ENCODE data around the gene IPMK.

IPMK gene

GRCh38 chr10:58254644-58255043 lies 13.1 kb downstream of the IPMK start:
- no peak for TF ChIP-seq CTCF (IDR thresholded peaks at IDR 0.05)

- no peak for TF ChIP-seq CTCF (IDR thresholded peaks at IDR 0.05)
Observed at GRCh38 chr10:58253184-58253583, 14.5 kb downstream of the IPMK start.

GRCh38 chr10:58243269-58243668 lies 24.4 kb downstream of the IPMK start:
- no peak for TF ChIP-seq CTCF (IDR thresholded peaks at IDR 0.05)

- TF ChIP-seq CTCF (IDR thresholded peaks at IDR 0.05): no peak
Observed at GRCh38 chr10:58241346-58241745, 26.3 kb downstream of the IPMK start.

GRCh38 chr10:58240531-58240930 lies 27.2 kb downstream of the IPMK start:
- TF ChIP-seq CTCF (IDR thresholded peaks at IDR 0.05): no peak

- TF ChIP-seq CTCF (IDR thresholded peaks at IDR 0.05): no peak
Observed at GRCh38 chr10:58239561-58240169, 28.0 kb downstream of the IPMK start.

GRCh38 chr10:58237014-58237834 lies 30.5 kb downstream of the IPMK start:
- TF ChIP-seq CTCF (IDR thresholded peaks at IDR 0.05): no peak

Data from LNCAP (cell line).